ENCODE results near the gene ETFB.
A peak's percentile ranks its signal among the peaks of the same experiment; 100 is the strongest.

Gene ETFB

GRCh38 chr19:51347209-51347928 is 18.8 kb downstream of the ETFB start:
- Histone ChIP-seq H3K27ac (no peak overlapping the region), H3K9ac (no peak overlapping the region), H3K36me3 (peaks cover 36 to 84% (median 63%) of the 10 kb centered on the region in 11 experiments), H3K4me2 (no peak overlapping the region), H3K27me3 (no peaks in the 10 kb centered on the region), H3K4me1 (peaks cover 0 to 33% (median 20%) of the 10 kb centered on the region in 10 experiments; a peak in 17 of 20 replicates), H3K4me3 (no peak overlapping the region), H4K20me1 (peaks cover 0 to 5% (median 0%) of the 10 kb centered on the region in 11 experiments; a peak in 1 of 22 replicates), H3K9me3 (replicated peaks in 1 of 11) (no peaks in the 10 kb centered on the region; a peak in 1 of 22 replicates)
- no peak for TF ChIP-seq Cebpa-rat (IDR thresholded peaks at IDR 0.05)

DNA sequence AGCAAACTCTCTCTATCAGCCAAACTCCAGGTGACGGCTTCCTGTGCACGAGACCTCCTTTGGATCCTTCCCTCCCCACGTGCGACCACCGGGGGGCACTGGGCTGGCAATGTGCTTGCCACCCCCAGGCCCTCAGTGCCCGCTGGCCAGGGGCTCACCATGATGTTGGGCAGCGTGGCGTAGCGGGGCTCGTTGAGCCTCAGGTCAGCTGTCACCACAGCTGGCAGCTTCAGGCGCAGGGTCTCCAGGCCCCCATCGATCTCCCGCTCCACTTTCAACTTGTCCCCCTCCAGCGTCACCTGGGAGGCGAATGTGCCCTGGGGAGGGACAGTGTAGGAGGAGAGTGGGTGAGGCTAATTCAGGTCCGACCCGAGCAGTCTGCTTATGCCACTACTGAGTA is 19.4 kb downstream of the ETFB start:
- TF ChIP-seq Cebpa-rat (IDR thresholded peaks at IDR 0.05) = no peak
- H3K36me3 ChIP-seq = peaks cover 32 to 78% (median 57%) of the 10 kb centered on the region in 11 experiments

GRCh38 chr19:51345076-51345620 is 21.0 kb downstream of the ETFB start:
- TF ChIP-seq Cebpa-rat (IDR thresholded peaks at IDR 0.05) = no peak
- no peak overlapping the region for H3K9ac ChIP-seq
- H3K4me3 ChIP-seq = no peak overlapping the region
- no peaks in the 10 kb centered on the region for H3K9me3 ChIP-seq (replicated peaks in 1 of 11)
- H3K36me3 ChIP-seq = peaks cover 17 to 62% (median 42%) of the 10 kb centered on the region in 11 experiments
- no peak overlapping the region for H3K27ac ChIP-seq
- peaks cover 19 to 34% (median 26%) of the 10 kb centered on the region in 10 experiments; a peak in 18 of 20 replicates for H3K4me1 ChIP-seq
- H3K4me2 ChIP-seq = peak overlapping the region in 5 of 11 experiments; percentile 1 to 49 (median 25); a peak in 6 of 22 replicates
- peaks cover 0 to 5% (median 0%) of the 10 kb centered on the region in 11 experiments; a peak in 1 of 22 replicates for H4K20me1 ChIP-seq
- peaks cover 0 to 16% (median 11%) of the 10 kb centered on the region in 11 experiments; a peak in 18 of 22 replicates for H3K27me3 ChIP-seq

More for the DNA sequence above, 19.4 kb downstream of the ETFB start:
- no peak overlapping the region for H3K9ac ChIP-seq
- no peak overlapping the region for H3K4me2 ChIP-seq
- H3K9me3 ChIP-seq (replicated peaks in 1 of 11) = no peaks in the 10 kb centered on the region; a peak in 1 of 22 replicates
- H4K20me1 ChIP-seq = peaks cover 0 to 5% (median 0%) of the 10 kb centered on the region in 11 experiments; a peak in 1 of 22 replicates
- H3K4me1 ChIP-seq = peaks cover 6 to 33% (median 22%) of the 10 kb centered on the region in 10 experiments; a peak in 18 of 20 replicates
- H3K27me3 ChIP-seq = 0 out of 22 replicates have a peak, but pooled peaks cover 0 to under 1% (median 0%) of the 10 kb centered on the region in 11 experiments
- no peak overlapping the region for H3K27ac ChIP-seq
- no peak overlapping the region for H3K4me3 ChIP-seq

DNA sequence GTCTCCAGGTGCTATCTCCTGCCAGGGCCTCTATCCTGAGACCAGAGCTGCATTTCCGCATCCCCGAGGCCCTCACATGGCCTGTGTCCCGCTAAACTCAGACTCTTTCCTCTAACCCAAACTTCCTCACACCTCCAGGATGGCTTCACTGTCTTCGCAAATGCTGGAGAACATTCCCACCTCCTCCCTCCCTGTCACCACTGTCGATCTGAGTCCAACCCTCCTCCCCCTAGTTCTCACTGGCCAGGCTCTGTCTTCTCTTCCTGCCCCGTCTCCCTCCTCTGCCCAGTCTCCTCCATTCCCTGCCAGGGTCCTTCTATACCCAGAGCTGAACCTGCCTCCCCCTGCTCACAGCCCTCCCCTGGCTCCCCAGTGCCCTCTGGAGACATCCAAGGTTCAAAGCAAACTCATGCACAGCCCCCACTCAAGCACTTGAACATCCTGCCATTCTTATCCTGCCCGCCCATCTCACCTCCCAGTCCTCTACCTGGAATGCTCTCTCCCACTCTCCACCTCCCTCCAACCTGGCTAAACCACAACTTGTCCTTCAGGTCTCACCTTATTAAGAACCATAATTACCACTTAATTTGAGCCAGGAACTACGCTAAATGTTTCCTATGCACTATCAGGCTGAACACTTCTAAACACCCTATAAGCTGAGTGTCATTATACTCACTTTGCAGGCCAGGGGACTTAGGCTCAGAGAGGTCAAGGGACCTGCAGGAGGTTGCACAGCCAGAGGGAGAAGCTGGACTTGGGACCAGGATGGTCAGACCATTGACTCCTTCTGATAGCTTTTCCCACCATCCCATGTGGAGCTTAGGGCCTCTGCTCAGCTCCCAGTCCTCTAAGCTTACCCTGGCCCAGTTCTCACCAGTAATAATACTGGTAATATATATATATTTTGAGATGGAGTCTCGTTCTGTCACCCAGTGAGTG is 23.3 kb downstream of the ETFB start:
- peaks cover 0 to 19% (median 11%) of the 10 kb centered on the region in 11 experiments; a peak in 18 of 22 replicates for H3K27me3 ChIP-seq
- H3K4me2 ChIP-seq = peak overlapping the region in 4 of 11 experiments; percentile 2 to 86 (median 9); a peak in 2 of 22 replicates
- no peak overlapping the region for H3K9ac ChIP-seq
- peaks cover 24 to 46% (median 35%) of the 10 kb centered on the region in 10 experiments; a peak in 19 of 20 replicates for H3K4me1 ChIP-seq
- no peaks in the 10 kb centered on the region for H3K9me3 ChIP-seq (replicated peaks in 1 of 11)
- no peak overlapping the region for H3K4me3 ChIP-seq
- TF ChIP-seq Cebpa-rat (IDR thresholded peaks at IDR 0.05) = no peak
- peaks cover 14 to 40% (median 32%) of the 10 kb centered on the region in 11 experiments; a peak in 20 of 22 replicates for H3K36me3 ChIP-seq
- peaks cover 0 to 5% (median 0%) of the 10 kb centered on the region in 11 experiments; a peak in 1 of 22 replicates for H4K20me1 ChIP-seq
- 0 out of 22 replicates have a peak overlapping the region, but pooled peaks of 1 of the 11 experiments have one; percentile 6 for H3K27ac ChIP-seq

DNA sequence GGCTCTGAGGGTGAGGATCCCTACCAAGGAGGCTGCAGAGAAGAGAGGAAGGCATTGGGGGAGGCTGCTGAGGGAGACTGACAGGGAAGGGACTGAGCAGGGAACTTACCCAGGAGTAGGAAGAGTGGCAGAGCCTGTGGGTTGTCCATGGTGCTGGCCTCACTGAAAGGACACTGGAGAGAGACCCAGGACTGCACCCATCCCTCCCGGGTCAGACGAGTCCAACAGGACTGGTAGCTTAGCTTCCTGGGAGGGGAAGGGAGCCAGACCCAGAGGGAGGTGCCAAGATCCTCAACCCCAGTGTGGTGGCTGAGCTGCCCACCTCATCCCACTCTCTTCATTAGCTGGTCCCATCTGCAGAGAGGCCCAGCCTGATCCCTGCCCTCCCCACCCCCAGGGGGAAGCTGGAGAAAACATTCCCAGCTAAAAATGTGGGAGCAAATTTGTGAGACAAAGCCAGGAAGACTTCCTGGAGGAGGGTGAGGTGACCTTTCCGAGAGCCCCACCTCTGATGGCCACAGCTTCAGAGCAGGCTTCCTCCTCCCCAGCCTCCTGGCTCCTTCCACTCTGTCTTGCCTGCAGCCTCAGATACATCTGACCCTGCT is 24.1 kb downstream of the ETFB start, which contains the start of gene VSIG10L:
Gene VSIG10L (minus strand): TSS at position 164 of the 605 bp plus-strand sequence. CDS start 15 bp downstream, at position 149.
- H3K9me3 ChIP-seq (replicated peaks in 1 of 11) = no peaks in the 10 kb centered on the region
- H3K4me1 ChIP-seq = peaks cover 24 to 47% (median 37%) of the 10 kb centered on the region in 10 experiments; a peak in 19 of 20 replicates
- H3K9ac ChIP-seq = no peak within 1 kb of the TSS
- H3K27me3 ChIP-seq = peaks cover 0 to 19% (median 11%) of the 10 kb centered on the region in 11 experiments; a peak in 18 of 22 replicates
- peaks cover 0 to 5% (median 0%) of the 10 kb centered on the region in 11 experiments; a peak in 1 of 22 replicates for H4K20me1 ChIP-seq
- peak within 1 kb of the TSS in 2 of 11 experiments; percentile 6 to 84; a peak in 1 of 22 replicates for H3K27ac ChIP-seq
- peaks cover 14 to 31% (median 26%) of the 10 kb centered on the region in 11 experiments; a peak in 20 of 22 replicates for H3K36me3 ChIP-seq
- H3K4me3 ChIP-seq = no peak within 1 kb of the TSS
- no peak for TF ChIP-seq Cebpa-rat (IDR thresholded peaks at IDR 0.05)
- H3K4me2 ChIP-seq = peak within 1 kb of the TSS in 6 of 11 experiments; percentile 86 to 98 (median 92); a peak in 9 of 22 replicates

GRCh38 chr19:51341066-51341465 is 25.1 kb downstream of the ETFB start:
- no peak for TF ChIP-seq Cebpa-rat (IDR thresholded peaks at IDR 0.05)
- Histone ChIP-seq H3K4me3 (no peak overlapping the region), H3K36me3 (peaks cover 12 to 21% (median 15%) of the 10 kb centered on the region in 11 experiments; a peak in 18 of 22 replicates), H3K27ac (peak overlapping the region in 1 of 11 experiments; percentile 84; a peak in 1 of 22 replicates), H3K4me2 (peak overlapping the region in 9 of 11 experiments; percentile 86 to 98 (median 93); a peak in 13 of 22 replicates), H3K4me1 (peaks cover 24 to 47% (median 37%) of the 10 kb centered on the region in 10 experiments; a peak in 19 of 20 replicates), H3K9me3 (replicated peaks in 1 of 11) (no peaks in the 10 kb centered on the region), H3K9ac (no peak overlapping the region), H4K20me1 (peaks cover 0 to 5% (median 0%) of the 10 kb centered on the region in 11 experiments; a peak in 1 of 22 replicates), H3K27me3 (peaks cover 0 to 19% (median 11%) of the 10 kb centered on the region in 11 experiments; a peak in 18 of 22 replicates)
